ENCODE results near the gene PCDHGB3.
"Not testable (repeated sequence)": the region's sequence is repeated elsewhere in the genome, so short reads cannot be mapped to it uniquely, and the experiment has no call there.

Gene PCDHGB3

DNA sequence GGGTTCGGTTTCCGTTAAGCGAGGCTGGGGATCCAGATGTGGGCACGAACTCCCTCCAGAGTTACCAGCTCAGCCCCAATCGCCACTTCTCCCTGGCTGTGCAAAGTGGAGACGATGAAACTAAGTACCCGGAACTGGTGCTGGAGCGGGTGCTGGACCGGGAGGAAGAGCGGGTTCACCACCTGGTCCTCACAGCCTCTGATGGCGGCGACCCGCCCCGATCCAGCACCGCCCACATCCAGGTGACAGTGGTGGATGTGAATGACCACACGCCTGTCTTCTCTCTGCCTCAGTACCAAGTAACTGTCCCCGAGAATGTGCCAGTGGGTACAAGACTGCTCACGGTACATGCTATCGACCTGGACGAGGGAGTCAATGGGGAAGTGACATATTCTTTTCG lies 13.3 kb downstream of the PCDHGB3 start:
- peak overlapping the region; percentile 59 for H3K4me3 ChIP-seq (ENCODE audit: low read depth, low read length)
- TF ChIP-seq, protein P1, sequence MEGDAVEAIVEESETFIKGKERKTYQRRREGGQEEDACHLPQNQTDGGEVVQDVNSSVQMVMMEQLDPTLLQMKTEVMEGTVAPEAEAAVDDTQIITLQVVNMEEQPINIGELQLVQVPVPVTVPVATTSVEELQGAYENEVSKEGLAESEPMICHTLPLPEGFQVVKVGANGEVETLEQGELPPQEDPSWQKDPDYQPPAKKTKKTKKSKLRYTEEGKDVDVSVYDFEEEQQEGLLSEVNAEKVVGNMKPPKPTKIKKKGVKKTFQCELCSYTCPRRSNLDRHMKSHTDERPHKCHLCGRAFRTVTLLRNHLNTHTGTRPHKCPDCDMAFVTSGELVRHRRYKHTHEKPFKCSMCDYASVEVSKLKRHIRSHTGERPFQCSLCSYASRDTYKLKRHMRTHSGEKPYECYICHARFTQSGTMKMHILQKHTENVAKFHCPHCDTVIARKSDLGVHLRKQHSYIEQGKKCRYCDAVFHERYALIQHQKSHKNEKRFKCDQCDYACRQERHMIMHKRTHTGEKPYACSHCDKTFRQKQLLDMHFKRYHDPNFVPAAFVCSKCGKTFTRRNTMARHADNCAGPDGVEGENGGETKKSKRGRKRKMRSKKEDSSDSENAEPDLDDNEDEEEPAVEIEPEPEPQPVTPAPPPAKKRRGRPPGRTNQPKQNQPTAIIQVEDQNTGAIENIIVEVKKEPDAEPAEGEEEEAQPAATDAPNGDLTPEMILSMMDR (IDR thresholded peaks at IDR 0.05; ENCODE audit: insufficient read depth, low read length, missing control alignments): no peak
- no peak for DNase-seq (ENCODE audit: low read depth, low spot score)
- ChIA-PET POLR2A (no interaction called here), CTCF (interaction anchor here (0.8 to 1.8 kb wide), 12 partner anchors 9 to 184 kb away, joined by 3 to 8 read pairs (median 4); partner anchors contain the start of genes PCDHGA11, PCDHGA12, PCDHGA5 and PCDHGA6)

DNA sequence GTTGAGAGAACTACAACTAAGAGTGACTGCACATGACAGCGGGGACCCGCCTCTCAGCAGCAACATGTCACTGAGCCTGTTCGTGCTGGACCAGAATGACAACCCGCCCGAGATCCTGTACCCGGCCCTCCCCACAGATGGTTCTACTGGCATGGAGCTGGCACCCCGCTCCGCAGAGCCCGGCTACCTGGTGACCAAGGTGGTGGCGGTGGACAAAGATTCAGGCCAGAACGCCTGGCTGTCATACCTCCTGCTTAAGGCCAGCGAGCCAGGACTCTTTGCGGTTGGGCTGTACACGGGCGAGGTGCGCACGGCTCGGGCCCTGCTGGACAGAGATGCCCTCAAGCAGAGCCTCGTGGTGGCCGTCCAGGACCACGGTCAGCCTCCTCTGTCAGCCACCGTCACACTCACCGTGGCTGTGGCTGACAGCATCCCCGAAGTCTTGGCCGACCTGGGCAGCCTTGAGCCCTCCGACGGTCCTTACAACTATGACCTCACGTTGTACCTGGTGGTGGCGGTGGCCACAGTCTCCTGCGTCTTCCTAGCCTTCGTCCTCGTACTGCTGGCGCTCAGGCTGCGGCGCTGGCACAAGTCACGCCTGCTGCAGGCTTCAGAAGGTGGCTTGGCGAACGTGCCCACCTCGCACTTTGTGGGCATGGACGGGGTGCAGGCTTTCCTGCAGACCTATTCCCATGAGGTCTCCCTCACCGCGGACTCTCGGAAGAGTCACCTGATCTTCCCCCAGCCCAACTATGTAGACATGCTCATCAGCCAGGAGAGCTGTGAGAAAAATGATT lies 14.6 kb downstream of the PCDHGB3 start:
- TF ChIP-seq, protein P1 (IDR thresholded peaks at IDR 0.05; ENCODE audit: insufficient read depth, low read length, missing control alignments): no peak
- no peak for DNase-seq (ENCODE audit: low read depth, low spot score)
- H3K4me3 ChIP-seq (ENCODE audit: low read depth, low read length): no peak overlapping the region
- ChIA-PET POLR2A (no interaction called here), CTCF (interaction anchor here (4.1 kb wide), 1 partner anchor 174 kb away, joined by 24 read pairs; no protein-coding TSS in a partner anchor)

DNA sequence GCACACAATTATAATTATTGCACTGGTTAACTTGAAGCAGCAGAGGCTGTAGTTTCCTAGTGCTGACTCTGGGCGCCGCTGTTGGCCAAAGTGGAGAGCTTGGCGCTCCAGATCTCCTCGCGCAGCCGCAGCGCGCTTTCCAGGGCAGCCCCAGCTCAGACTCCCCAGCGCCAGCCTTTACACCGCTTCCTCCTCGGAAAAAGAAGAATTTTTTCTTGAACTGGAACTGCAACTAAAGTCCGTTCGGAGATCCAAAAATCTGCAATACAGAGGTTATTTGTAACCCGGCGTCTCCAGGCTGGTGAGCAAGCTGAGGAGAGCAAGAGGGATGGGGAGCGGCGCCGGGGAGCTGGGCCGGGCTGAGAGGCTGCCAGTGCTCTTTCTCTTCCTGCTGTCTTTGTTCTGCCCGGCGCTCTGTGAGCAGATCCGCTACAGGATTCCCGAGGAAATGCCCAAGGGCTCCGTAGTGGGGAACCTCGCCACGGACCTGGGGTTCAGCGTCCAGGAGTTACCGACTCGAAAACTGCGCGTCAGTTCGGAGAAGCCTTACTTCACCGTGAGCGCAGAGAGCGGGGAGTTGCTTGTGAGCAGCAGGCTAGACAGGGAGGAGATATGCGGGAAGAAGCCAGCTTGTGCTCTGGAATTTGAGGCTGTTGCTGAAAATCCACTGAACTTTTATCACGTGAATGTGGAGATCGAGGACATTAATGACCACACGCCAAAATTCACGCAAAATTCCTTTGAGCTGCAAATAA lies 17.7 kb downstream of the PCDHGB3 start, which contains the start of gene PCDHGB4:
TSS of gene PCDHGB4 (plus strand) at position 142 of the 755 bp plus-strand sequence. CDS start at position 329, 187 bp downstream.
- TF ChIP-seq, protein P1 (IDR thresholded peaks at IDR 0.05; ENCODE audit: insufficient read depth, low read length, missing control alignments): peak; percentile 33
- DNase-seq (ENCODE audit: low read depth, low spot score); POLR2A ChIA-PET: not testable (repeated sequence)
- CTCF ChIA-PET: interaction anchor here (1.0 to 8.4 kb wide), 8 partner anchors 9 to 181 kb away, joined by 3 to 77 read pairs (median 10); partner anchors contain the start of genes PCDHGA6, PCDHGB3 and PCDHGB5
- peak within 1 kb of the TSS; percentile 42 for H3K4me3 ChIP-seq (ENCODE audit: low read depth, low read length)

DNA sequence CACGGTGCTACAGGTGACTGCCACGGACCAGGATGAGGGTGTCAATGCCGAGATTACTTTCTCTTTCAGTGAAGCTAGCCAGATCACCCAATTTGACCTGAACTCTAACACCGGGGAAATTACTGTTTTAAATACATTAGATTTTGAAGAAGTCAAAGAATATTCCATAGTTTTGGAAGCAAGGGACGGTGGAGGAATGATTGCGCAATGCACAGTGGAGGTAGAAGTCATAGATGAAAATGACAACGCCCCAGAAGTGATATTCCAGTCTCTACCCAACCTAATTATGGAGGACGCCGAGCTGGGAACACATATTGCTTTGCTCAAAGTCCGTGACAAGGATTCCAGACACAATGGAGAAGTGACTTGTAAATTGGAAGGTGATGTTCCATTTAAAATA lies 18.6 kb downstream of the PCDHGB3 start:
- DNase-seq (ENCODE audit: low read depth, low spot score): no peak
- ChIA-PET POLR2A (no interaction called here), CTCF (interaction anchor here (1.6 to 8.4 kb wide), 5 partner anchors 9 to 175 kb away, joined by 5 to 77 read pairs (median 11); partner anchors contain the start of genes PCDHGA6, PCDHGB3 and PCDHGB5)
- TF ChIP-seq, protein P1 (IDR thresholded peaks at IDR 0.05; ENCODE audit: insufficient read depth, low read length, missing control alignments): no peak
- no peak overlapping the region for H3K4me3 ChIP-seq (ENCODE audit: low read depth, low read length)

DNA sequence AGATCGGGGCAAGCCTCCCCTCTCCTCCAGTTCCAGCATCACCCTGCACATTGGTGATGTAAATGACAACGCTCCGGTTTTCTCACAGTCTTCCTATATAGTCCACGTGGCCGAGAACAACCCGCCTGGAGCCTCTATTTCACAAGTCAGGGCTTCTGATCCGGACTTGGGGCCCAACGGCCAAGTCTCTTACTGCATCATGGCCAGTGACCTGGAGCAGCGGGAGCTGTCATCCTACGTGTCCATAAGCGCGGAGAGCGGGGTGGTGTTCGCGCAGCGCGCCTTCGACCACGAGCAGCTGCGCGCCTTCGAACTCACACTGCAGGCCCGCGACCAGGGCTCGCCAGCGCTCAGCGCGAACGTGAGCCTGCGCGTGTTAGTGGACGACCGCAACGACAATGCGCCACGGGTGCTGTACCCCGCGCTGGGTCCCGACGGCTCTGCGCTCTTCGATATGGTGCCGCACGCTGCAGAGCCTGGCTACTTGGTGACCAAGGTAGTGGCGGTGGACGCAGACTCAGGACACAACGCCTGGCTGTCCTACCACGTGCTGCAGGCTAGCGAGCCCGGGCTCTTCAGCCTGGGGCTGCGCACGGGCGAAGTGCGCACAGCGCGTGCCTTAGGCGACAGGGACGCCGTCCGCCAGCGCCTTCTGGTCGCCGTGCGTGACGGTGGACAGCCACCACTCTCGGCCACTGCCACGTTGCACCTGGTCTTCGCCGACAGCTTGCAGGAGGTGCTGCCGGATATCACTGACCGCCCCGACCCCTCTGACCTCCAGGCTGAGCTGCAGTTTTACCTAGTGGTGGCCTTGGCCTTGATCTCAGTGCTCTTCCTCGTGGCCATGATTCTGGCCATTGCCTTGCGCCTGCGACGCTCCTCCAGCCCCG lies 19.4 kb downstream of the PCDHGB3 start:
- H3K4me3 ChIP-seq (ENCODE audit: low read depth, low read length): no peak overlapping the region
- POLR2A ChIA-PET: no interaction called here
- CTCF ChIA-PET: interaction anchor here (0.9 to 8.4 kb wide), 10 partner anchors 8 to 177 kb away, joined by 3 to 77 read pairs (median 8); partner anchors contain the start of genes PCDHGA10, PCDHGA6 and PCDHGB5
- no peak for DNase-seq (ENCODE audit: low read depth, low spot score)
- TF ChIP-seq, protein P1 (IDR thresholded peaks at IDR 0.05; ENCODE audit: insufficient read depth, low read length, missing control alignments): no peak
